HCT116 (cell line): Measurements from ENCODE around the gene WIPF3. TPM values are rescaled to one million over a fixed set of nuclear protein-coding genes. Genes with fewer than 3 reads are reported as not detected.

Experiments used
- ATAC-seq: fragments of 200-7000 bp; cut with Tn5 transposase; 2 replicates; pipeline ENCODE4 v1.9.1; 2020; ENCODE audit warnings: mild to moderate bottlenecking, moderate library complexity
- BruUV-seq: library from RNA; stranded (reverse); fragments of 400-500 nt; replicated peaks from 2 replicates; lab custom pipeline; 2021; lab: Mats Ljungman, UMichigan
- CTCF ChIA-PET: fragments of 300-600 bp; sonication (Branson Sonifier 250); formaldehyde crosslinking; loops from one replicate; lab custom pipeline; 2021; ENCODE audit warnings: antibody characterized with exemption; lab: Charles Lee
- POLR2A ChIA-PET: fragments of 300-600, 350-600 bp; sonication (Branson Sonifier 250); formaldehyde crosslinking; loops from one replicate; lab custom pipeline; 2021; ENCODE audit warnings: antibody characterized with exemption; lab: Charles Lee
- RAD21 ChIA-PET, 2 experiments: fragments of 300-600 bp; sonication (Branson Sonifier 250); formaldehyde crosslinking; loops; one replicate each; lab custom pipeline; 2023; ENCODE audit warnings: low total read pairs in 2 of 2; ENCODE audit not compliant: uncharacterized antibody in 2 of 2, unreplicated experiment in 2 of 2, low non-redundant PET in 1 of 2; lab: Charles Lee
- DNase-seq: peaks from one replicate; pipeline ENCODE4 v3.0.0-alpha.2; 2010; ENCODE audit warnings: low read depth, low spot score
- H2AFZ ChIP-seq: fragments of 200-600 bp; shearing (Covaris generic), sonication (generic); 2 replicates; pipeline ENCODE4 v1.6.1; 2017; ENCODE audit warnings: low read depth, mixed run types, mixed read lengths, antibody characterized with exemption, low read length; ENCODE audit not compliant: poor library complexity, severe bottlenecking
- H3K27ac ChIP-seq: 2 replicates; pipeline ENCODE4 v1.5.1; 2012; ENCODE audit warnings: low read depth, low read length
- H3K27me3 ChIP-seq: fragments of 200-600 bp; sonication (generic); 2 replicates; pipeline ENCODE4 v1.6.1; 2016; ENCODE audit warnings: mixed run types, low read length, mixed read lengths; ENCODE audit not compliant: insufficient read depth
- H3K36me3 ChIP-seq, 2 experiments: fragments of 200-500 bp in 1 of 2; fragments of 200-600 bp in 1 of 2; sonication (Bioruptor generic) in 1 of 2; sonication (generic) in 1 of 2; 2 replicates each; pipeline versions ENCODE4 v1.5.1 to v1.6.1; 2014 to 2016; ENCODE audit warnings: low read length in 2 of 2, inconsistent platforms in 1 of 2, mixed read lengths in 1 of 2, mixed run types in 1 of 2; ENCODE audit not compliant: insufficient read depth in 2 of 2, control insufficient read depth in 1 of 2
- H3K4me1 ChIP-seq, 2 experiments: fragments of 200-600 bp in 1 of 2; sonication (generic) in 1 of 2; 2 replicates each; pipeline versions ENCODE4 v1.5.1 to v1.6.1; 2012 to 2017; ENCODE audit warnings: low read length in 2 of 2, inconsistent platforms in 1 of 2, mild to moderate bottlenecking in 1 of 2, mixed read lengths in 1 of 2, mixed run types in 1 of 2, moderate library complexity in 1 of 2; ENCODE audit not compliant: insufficient read depth in 2 of 2, control insufficient read depth in 1 of 2
- H3K4me2 ChIP-seq: fragments of 200-600 bp; sonication (generic); 2 replicates; pipeline ENCODE4 v1.6.1; 2017; ENCODE audit warnings: mixed run types, low read length, mixed read lengths
- H3K4me3 ChIP-seq, 2 experiments: fragments of 200-600 bp in 1 of 2; sonication (generic) in 1 of 2; replicated peaks in 1 of 2; 2 replicates each; pipeline ENCODE4 v1.5.1; 2011 to 2016; ENCODE audit warnings: low read length in 2 of 2, control low read depth in 1 of 2, low read depth in 1 of 2, mild to moderate bottlenecking in 1 of 2, mixed read lengths in 1 of 2, mixed run types in 1 of 2
- H3K79me2 ChIP-seq: fragments of 200-600 bp; sonication (generic); 2 replicates; pipeline ENCODE4 v1.6.1; 2017; ENCODE audit warnings: mild to moderate bottlenecking, mixed run types, low read length, moderate library complexity, mixed read lengths; ENCODE audit not compliant: insufficient read depth
- H3K9ac ChIP-seq: fragments of 200-600 bp; sonication (generic); 2 replicates; pipeline ENCODE4 v1.6.1; 2016; ENCODE audit warnings: low read length, mixed read lengths
- H3K9me2 ChIP-seq: fragments of 200-600 bp; sonication (generic), shearing (Covaris generic); 2 replicates; pipeline ENCODE4 v1.6.1; 2017; ENCODE audit warnings: mixed run types, mild to moderate bottlenecking, moderate library complexity; ENCODE audit not compliant: insufficient read depth
- H3K9me3 ChIP-seq, 2 experiments: fragments of 200-500 bp in 1 of 2; fragments of 200-600 bp in 1 of 2; sonication (Bioruptor generic) in 1 of 2; sonication (generic) in 1 of 2; 2 replicates each; pipeline ENCODE4 v1.6.1; 2014 to 2017; ENCODE audit warnings: low read length in 2 of 2, mixed read lengths in 2 of 2, inconsistent platforms in 1 of 2, low read depth in 1 of 2, mild to moderate bottlenecking in 1 of 2, mixed run types in 1 of 2, moderate library complexity in 1 of 2; ENCODE audit not compliant: control insufficient read depth in 1 of 2, insufficient read depth in 1 of 2
- H4K20me1 ChIP-seq: fragments of 200-600 bp; sonication (generic), shearing (Covaris generic); 2 replicates; pipeline ENCODE4 v1.6.1; 2017; ENCODE audit warnings: mixed run types, mild to moderate bottlenecking, moderate library complexity; ENCODE audit not compliant: insufficient read depth
- CTCF ChIP-seq, 3 experiments: fragments of 200-600 bp in 1 of 3; sonication (generic) in 1 of 3; IDR thresholded peaks in 2 of 3; conservative IDR thresholded peaks in 1 of 3; 2 replicates each; pipeline ENCODE4 v1.5.1; 2012 to 2017; ENCODE audit warnings: low read depth in 2 of 3, low read length in 2 of 3, antibody characterized with exemption in 1 of 3, borderline replicate concordance in 1 of 3, control low read depth in 1 of 3, mild to moderate bottlenecking in 1 of 3, mixed read lengths in 1 of 3, mixed run types in 1 of 3, moderate library complexity in 1 of 3; ENCODE audit not compliant: insufficient read depth in 1 of 3
- EGR1 ChIP-seq: IDR thresholded peaks from 2 replicates; pipeline ENCODE4 v1.6.1; 2012; ENCODE audit warnings: low read depth
- EZH2phosphoT487 ChIP-seq: fragments of 200-600 bp; IDR thresholded peaks from 2 replicates; pipeline ENCODE4 v1.6.1; 2018; ENCODE audit warnings: antibody characterized with exemption, borderline replicate concordance
- MAX ChIP-seq: IDR thresholded peaks from 2 replicates; pipeline ENCODE4 v1.6.1; 2012
- POLR2A ChIP-seq: IDR thresholded peaks from 2 replicates; pipeline ENCODE4 v1.7.0; 2011; ENCODE audit warnings: borderline replicate concordance; ENCODE audit not compliant: insufficient read depth, insufficient read length; ENCODE audit errors: extremely low read depth
- POLR2AphosphoS5 ChIP-seq: IDR thresholded peaks from 2 replicates; pipeline ENCODE4 v1.6.1; 2011; ENCODE audit warnings: mild to moderate bottlenecking, low read depth, low read length, moderate library complexity
- RAD21 ChIP-seq: IDR thresholded peaks from 2 replicates; pipeline ENCODE4 v1.6.1; 2012; ENCODE audit warnings: low read depth, mild to moderate bottlenecking
- REST ChIP-seq: IDR thresholded peaks from 2 replicates; pipeline ENCODE4 v1.6.1; 2012; ENCODE audit warnings: low read depth
- SIN3A ChIP-seq: IDR thresholded peaks from 2 replicates; pipeline ENCODE4 v1.6.1; 2012; ENCODE audit warnings: low read depth
- YY1 ChIP-seq: IDR thresholded peaks from 2 replicates; pipeline ENCODE4 v1.6.1; 2011; ENCODE audit warnings: low read length, low read depth, moderate library complexity, mild to moderate bottlenecking; ENCODE audit not compliant: insufficient replicate concordance; ENCODE audit errors: extremely low read depth
- ZFX ChIP-seq: fragments of 450-650 bp; IDR thresholded peaks from 2 replicates; pipeline ENCODE4 v1.6.1; 2017
- ZNF274 ChIP-seq: fragments of 200-500 bp; sonication (Bioruptor generic); IDR thresholded peaks from 2 replicates; pipeline ENCODE4 v1.6.1; 2014; ENCODE audit warnings: mild to moderate bottlenecking, low read depth, low read length, inconsistent platforms
- intact Hi-C: fragments of 100-400 bp; cut with micrococcal nuclease; formaldehyde crosslinking; loops from 2 replicates; pipeline ENCODE4 v1.10.0; 2022
- total RNA-seq: library from RNA; stranded (reverse); gene quantifications from one replicate; pipeline ENCODE4 v1.2.1, GENCODE V29; 2021; ENCODE audit not compliant: unreplicated experiment

The WIPF3 gene
- total RNA-seq, 1 experiment from 2014 or later, result 8.6 TPM

GRCh38 chr7:29891766-29892165, 85.5 kb downstream of the WIPF3 start:
- intact Hi-C loops, result no loop called here
- no peak for ATAC-seq
- Histone ChIP-seq H3K27me3 (no peaks in the 10 kb centered on the region), H4K20me1 (no peaks in the 10 kb centered on the region)
- no peak for TF ChIP-seq RAD21
- TF ChIP-seq, all 23 proteins: peak for 0
- CTCF ChIA-PET, result no interaction called here
- Histone ChIP-seq H3K9me3 (no peaks in the 10 kb centered on the region), H3K9me2 (no peaks in the 10 kb centered on the region), H3K36me3 (no peaks in the 10 kb centered on the region), H3K27ac (no peak overlapping the region), H3K4me1 (no peaks in the 10 kb centered on the region), H2AFZ (no peak overlapping the region), H3K9ac (no peak overlapping the region), H3K4me2 (no peak overlapping the region), H3K79me2 (no peaks in the 10 kb centered on the region), H3K4me3 (no peak overlapping the region)
- BruUV-seq, result no TSS peak
- RAD21 ChIA-PET, result no interaction called here
- no peak for DNase-seq
- POLR2A ChIA-PET, result no interaction called here

GRCh38 chr7:29892231-29892630, 85.9 kb downstream of the WIPF3 start:
- no peak for ATAC-seq
- no TSS peak for BruUV-seq

More at GRCh38 chr7:29892231-29892630, 85.9 kb downstream of the WIPF3 start:
- ChIA-PET RAD21 (no interaction called here), CTCF (no interaction called here), POLR2A (no interaction called here)
- Histone ChIP-seq H4K20me1 (no peaks in the 10 kb centered on the region), H3K27ac (no peak overlapping the region), H3K79me2 (no peaks in the 10 kb centered on the region), H3K9me2 (no peaks in the 10 kb centered on the region), H3K36me3 (peaks cover 0 to 3% of the 10 kb centered on the region in 2 experiments; a peak in 1 of 4 replicates), H3K4me3 (no peak overlapping the region), H3K4me2 (no peak overlapping the region), H2AFZ (no peak overlapping the region), H3K9ac (no peak overlapping the region), H3K27me3 (no peaks in the 10 kb centered on the region), H3K4me1 (no peaks in the 10 kb centered on the region), H3K9me3 (no peaks in the 10 kb centered on the region)
- TF ChIP-seq CTCF (IDR thresholded peaks at IDR 0.05 in 2 of 3, conservative IDR thresholded peaks at IDR 0.05 in 1 of 3; ENCODE audit: borderline replicate concordance in 1 of 3, insufficient read depth in 1 of 3, low read depth in 2 of 3, low read length in 2 of 3) (no peak), ZNF274 (no peak), YY1 (no peak), MAX (no peak), EGR1 (no peak), REST (no peak), ZFX (no peak), POLR2AphosphoS5 (no peak), EZH2phosphoT487 (no peak), POLR2A (no peak), SIN3A (no peak)
- intact Hi-C loops, result no loop called here
- DNase-seq, result no peak
